Thyroid gland (tissue), 4 donors: ENCODE measurements around the gene CDHR4. TPM values are rescaled to one million over a fixed set of nuclear protein-coding genes. Genes with fewer than 3 reads are reported as not detected.
"Not testable (repeated sequence)": the region's sequence is repeated elsewhere in the genome, so short reads cannot be mapped to it uniquely, and the experiment has no call there.

Experiments
- DNase-seq, 2 donors: peaks; one replicate each; pipeline ENCODE4 v3.0.0-alpha.2; 2019
- H3K27ac ChIP-seq, 3 donors: fragments of 200-600 bp; sonication (generic); 1 replicate in 2 of 3; 2 replicates in 1 of 3; pipeline ENCODE4 v1.5.1; 2016 to 2019; ENCODE audit warnings: mild to moderate bottlenecking in 1 of 3, moderate library complexity in 1 of 3
- H3K27me3 ChIP-seq: fragments of 200-600 bp; sonication (generic); one replicate; pipeline ENCODE4 v1.5.1; 2019
- H3K36me3 ChIP-seq, 2 donors: fragments of 200-600 bp; sonication (generic); one replicate each; pipeline ENCODE4 v1.5.1; 2016 to 2019
- H3K4me1 ChIP-seq, 2 donors: fragments of 200-600 bp; sonication (generic); one replicate each; pipeline ENCODE4 v1.5.1; 2017 to 2019
- H3K4me3 ChIP-seq, 3 donors: fragments of 200-600 bp; sonication (generic); replicated peaks in 1 of 3; 1 replicate in 2 of 3; 2 replicates in 1 of 3; pipeline ENCODE4 v1.5.1; 2016; ENCODE audit warnings: mild to moderate bottlenecking in 1 of 3
- H3K9me3 ChIP-seq: fragments of 200-600 bp; sonication (generic); one replicate; pipeline ENCODE4 v1.5.1; 2017
- CTCF ChIP-seq, 6 experiments: fragments of 200-600 bp in 3 of 6; fragments of 450-650 bp in 3 of 6; sonication (generic) in 3 of 6; IDR thresholded peaks; one replicate each; pipeline ENCODE4 v1.5.1; 2016 to 2019; ENCODE audit warnings: antibody characterized with exemption in 6 of 6, mild to moderate bottlenecking in 2 of 6, inconsistent platforms in 1 of 6, moderate library complexity in 1 of 6
- POLR2A ChIP-seq, 2 donors: fragments of 450-650 bp; IDR thresholded peaks; one replicate each; pipeline ENCODE4 v1.6.1; 2017; ENCODE audit warnings: antibody characterized with exemption in 2 of 2, mild to moderate bottlenecking in 2 of 2, moderate library complexity in 1 of 2
- WGBS, 2 donors: methylation state at CpG; one replicate each; pipeline ENCODE4 v1.1.5; 2017; 5-methylcytosine and 5-hydroxymethylcytosine counted together
- intact Hi-C: fragments of 100-400 bp; cut with DNase I; formaldehyde crosslinking; loops from one replicate; pipeline ENCODE4 v1.15.1; 2023
- microRNA-seq: library from miRNA; unstranded; fragments of <30 nt; microRNA quantifications from one replicate; pipeline ENCODE4, GENCODE V29; 2016
- small RNA-seq: library from RNA; depleted of rRNA; stranded (forward); fragments of <200 nt; gene quantifications from one replicate; pipeline ENCODE3, GENCODE V24; 2016
- total RNA-seq, 4 donors: library from RNA; depleted of rRNA; stranded (reverse); fragments of >200 nt; gene quantifications; one replicate each; pipeline ENCODE4 v1.2.3, GENCODE V29; 2016

Gene CDHR4
- total RNA-seq, 4 donors from 2014 or later, result not detected

- no peak overlapping the region for H3K27ac ChIP-seq
- intact Hi-C loops, result no loop called here
- no peak for DNase-seq
- no peaks in the 10 kb centered on the region for H3K9me3 ChIP-seq
- H3K27me3 ChIP-seq, result no peaks in the 10 kb centered on the region
- H3K4me3 ChIP-seq, result no peak overlapping the region
- 95% methylated on average over 4 of the region's 4 CpGs for WGBS, 2 donors
- TF ChIP-seq CTCF (IDR thresholded peaks at IDR 0.05) (no peak), POLR2A (IDR thresholded peaks at IDR 0.05) (no peak)
- H3K4me1 ChIP-seq, result peaks cover 1 to 8% of the 10 kb centered on the region in 2 donors
- no peaks in the 10 kb centered on the region for H3K36me3 ChIP-seq
Observed at GRCh38 chr3:49750056-49750455, 49.6 kb downstream of the CDHR4 start.

GRCh38 chr3:49748874-49749273 lies 50.8 kb downstream of the CDHR4 start:
- WGBS, 2 donors, result 64 to 80% methylated on average over 5 of the region's 5 CpGs
- H3K36me3 ChIP-seq, H3K4me1 ChIP-seq, H3K9me3 ChIP-seq, intact Hi-C loops, H3K27ac ChIP-seq, H3K4me3 ChIP-seq, DNase-seq, H3K27me3 ChIP-seq: not testable (repeated sequence)

- Histone ChIP-seq H3K4me1 (no peaks in the 10 kb centered on the region), H3K27ac (no peak overlapping the region), H3K27me3 (no peaks in the 10 kb centered on the region), H3K36me3 (no peaks in the 10 kb centered on the region), H3K4me3 (no peak overlapping the region), H3K9me3 (no peaks in the 10 kb centered on the region)
- TF ChIP-seq CTCF (IDR thresholded peaks at IDR 0.05) (no peak), POLR2A (IDR thresholded peaks at IDR 0.05) (no peak)
- no peak for DNase-seq
- WGBS, 2 donors, result 93% methylated on average over 13 of the region's 13 CpGs
- intact Hi-C loops, result no loop called here
Observed at GRCh38 chr3:49747792-49748480, 51.7 kb downstream of the CDHR4 start.

- H3K36me3 ChIP-seq, result no peaks in the 10 kb centered on the region
- no peak for TF ChIP-seq CTCF (IDR thresholded peaks at IDR 0.05)
- TF ChIP-seq POLR2A (IDR thresholded peaks at IDR 0.05), result no peak
Observed at GRCh38 chr3:49745986-49746385, 53.7 kb downstream of the CDHR4 start.

More at GRCh38 chr3:49745986-49746385, 53.7 kb downstream of the CDHR4 start:
- Histone ChIP-seq H3K9me3 (no peaks in the 10 kb centered on the region), H3K4me3 (no peak overlapping the region), H3K27ac (no peak overlapping the region), H3K27me3 (no peaks in the 10 kb centered on the region), H3K4me1 (no peaks in the 10 kb centered on the region)
- WGBS, 2 donors, result 88 to 89% methylated on average over 2 of the region's 2 CpGs
- no peak for DNase-seq
- intact Hi-C loops, result no loop called here

Small RNA genes lying within 50 kb of the gene (microRNA-seq; reads per million reads assigned to microRNA genes)
- gene MIR5193, result not detected

Small RNA genes lying within 50 kb of the gene (small RNA-seq; reads per million reads assigned to genes)
- gene COX6CP14, result not detected

Other genes starting within 250 kb of the CDHR4 start
- 1 to 10 TPM in 2 of 4 donors, under 1 TPM in 2; 0.56 to 1.8 (median 0.99) TPM for gene BSN, start 245.4 kb downstream of the CDHR4 start, total RNA-seq
- 100 to 1,000 TPM in 3 of 4 donors, 10 to 100 TPM in 1; 92.2 to 219 (median 185) TPM for gene APEH, start 125.5 kb downstream of the CDHR4 start, total RNA-seq
- gene MST1, start 110.4 kb downstream of the CDHR4 start, total RNA-seq, result 10 to 100 TPM; 21.5 to 43.5 (median 40.7) TPM
- gene RNF123, start 110.3 kb downstream of the CDHR4 start, total RNA-seq, result 10 to 100 TPM; 25.9 to 36.8 (median 33.5) TPM
- gene AMIGO3, start 80.2 kb downstream of the CDHR4 start, total RNA-seq, result 1 to 10 TPM in 2 of 4 donors, under 1 TPM in 2; 0.40 to 2.8 (median 1.0) TPM
- 10 to 100 TPM; 28.5 to 85.6 (median 57.7) TPM for gene GMPPB, start 75.9 kb downstream of the CDHR4 start, total RNA-seq
- gene IP6K1, start 13.3 kb downstream of the CDHR4 start, total RNA-seq, result 10 to 100 TPM; 42.4 to 74.0 (median 43.8) TPM
- gene INKA1, start 3.4 kb upstream of the CDHR4 start, total RNA-seq, result 1 to 10 TPM; 3.1 to 7.3 (median 5.6) TPM
- 10 to 100 TPM; 50.1 to 87.5 (median 69.3) TPM for gene UBA7, start 14.1 kb upstream of the CDHR4 start, total RNA-seq
- 1 to 10 TPM in 3 of 4 donors, under 1 TPM in 1; 0.73 to 7.0 (median 3.3) TPM for gene TRAIP, start 56.7 kb upstream of the CDHR4 start, total RNA-seq
- not detected for gene CAMKV, start 70.0 kb upstream of the CDHR4 start, total RNA-seq
- gene MST1R, start 104.0 kb upstream of the CDHR4 start, total RNA-seq, result 1 to 10 TPM; 1.7 to 6.1 (median 3.1) TPM
- gene MON1A, start 129.9 kb upstream of the CDHR4 start, total RNA-seq, result 10 to 100 TPM; 12.1 to 19.9 (median 18.7) TPM
- gene RBM6, start 140.3 kb upstream of the CDHR4 start, total RNA-seq, result 100 to 1,000 TPM; 113 to 148 (median 129) TPM